A673 (cell line): ENCODE results near the gene COG7.

Experiments used
- EZH2 ChIP-seq: fragments of 200-600 bp; sonication (generic); IDR thresholded peaks from 2 replicates; pipeline ENCODE4 v1.6.1; 2017; ENCODE audit warnings: borderline replicate concordance, low read depth, mild to moderate bottlenecking, mixed read lengths, antibody characterized with exemption, low read length; ENCODE audit not compliant: poor library complexity, severe bottlenecking
- TF ChIP-seq, protein P1 (sequence below): fragments of 300-800, 200-600 bp; sonication (generic); conservative IDR thresholded peaks from 2 replicates; pipeline ENCODE4 v1.5.1; 2017; ENCODE audit warnings: low read depth, mild to moderate bottlenecking, antibody characterized with exemption, low read length, moderate library complexity, mixed read lengths

- TF ChIP-seq, protein P1, sequence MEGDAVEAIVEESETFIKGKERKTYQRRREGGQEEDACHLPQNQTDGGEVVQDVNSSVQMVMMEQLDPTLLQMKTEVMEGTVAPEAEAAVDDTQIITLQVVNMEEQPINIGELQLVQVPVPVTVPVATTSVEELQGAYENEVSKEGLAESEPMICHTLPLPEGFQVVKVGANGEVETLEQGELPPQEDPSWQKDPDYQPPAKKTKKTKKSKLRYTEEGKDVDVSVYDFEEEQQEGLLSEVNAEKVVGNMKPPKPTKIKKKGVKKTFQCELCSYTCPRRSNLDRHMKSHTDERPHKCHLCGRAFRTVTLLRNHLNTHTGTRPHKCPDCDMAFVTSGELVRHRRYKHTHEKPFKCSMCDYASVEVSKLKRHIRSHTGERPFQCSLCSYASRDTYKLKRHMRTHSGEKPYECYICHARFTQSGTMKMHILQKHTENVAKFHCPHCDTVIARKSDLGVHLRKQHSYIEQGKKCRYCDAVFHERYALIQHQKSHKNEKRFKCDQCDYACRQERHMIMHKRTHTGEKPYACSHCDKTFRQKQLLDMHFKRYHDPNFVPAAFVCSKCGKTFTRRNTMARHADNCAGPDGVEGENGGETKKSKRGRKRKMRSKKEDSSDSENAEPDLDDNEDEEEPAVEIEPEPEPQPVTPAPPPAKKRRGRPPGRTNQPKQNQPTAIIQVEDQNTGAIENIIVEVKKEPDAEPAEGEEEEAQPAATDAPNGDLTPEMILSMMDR = no peak
- no peak for TF ChIP-seq EZH2
Observed at GRCh38 chr16:23424292-23424958, 28.6 kb downstream of the COG7 start.
